Keratinocyte (primary cell): ENCODE results near the gene WDR1. TPM values are rescaled to one million over a fixed set of nuclear protein-coding genes. Genes with fewer than 3 reads are reported as not detected.

Experiments used
- DNase-seq: peaks from one replicate; pipeline ENCODE4 v3.0.0-alpha.2; 2011; ENCODE audit warnings: low read depth, missing footprints, low spot score
- FAIRE-seq: peaks from 2 replicates; lab custom pipeline; 2011; peaks lifted over from hg19 to GRCh38; lab: Jason Lieb, UNC
- H2AFZ ChIP-seq: 2 replicates; pipeline ENCODE4 v1.6.0; 2012; ENCODE audit warnings: low read length, control low read depth, inconsistent platforms; ENCODE audit not compliant: control insufficient read depth
- H3K27ac ChIP-seq: 2 replicates; pipeline ENCODE4 v1.5.1; 2011; ENCODE audit warnings: low read length; ENCODE audit not compliant: control insufficient read depth, insufficient read depth
- H3K27me3 ChIP-seq: 3 replicates; pipeline ENCODE4 v1.6.0; 2011; ENCODE audit warnings: low read length; ENCODE audit not compliant: control insufficient read depth, insufficient read depth; ENCODE audit errors: extremely low read depth
- H3K36me3 ChIP-seq, 2 experiments: 2 replicates in 1 of 2; 3 replicates in 1 of 2; pipeline ENCODE4 v1.5.1; 2011; ENCODE audit warnings: low read length in 2 of 2, mild to moderate bottlenecking in 1 of 2; ENCODE audit not compliant: control insufficient read depth in 2 of 2, insufficient read depth in 2 of 2; ENCODE audit errors: extremely low read depth in 1 of 2
- H3K4me1 ChIP-seq: 3 replicates; pipeline ENCODE4 v1.5.1; 2011; ENCODE audit warnings: low read length; ENCODE audit not compliant: control insufficient read depth, insufficient read depth; ENCODE audit errors: extremely low read depth
- H3K4me2 ChIP-seq: 3 replicates; pipeline ENCODE4 v1.6.0; 2011; ENCODE audit warnings: low read depth, low read length; ENCODE audit not compliant: control insufficient read depth, insufficient read depth; ENCODE audit errors: extremely low read depth
- H3K4me3 ChIP-seq, 3 experiments: fragments of 200-600 bp in 1 of 3; sonication (generic) in 1 of 3; 2 replicates in 2 of 3; 3 replicates in 1 of 3; pipeline ENCODE4 v1.5.1; 2011 to 2016; ENCODE audit warnings: low read length in 3 of 3, mild to moderate bottlenecking in 3 of 3, control low read depth in 2 of 3, inconsistent platforms in 1 of 3, low read depth in 1 of 3, mixed read lengths in 1 of 3, mixed run types in 1 of 3, moderate library complexity in 1 of 3; ENCODE audit not compliant: control insufficient read depth in 2 of 3, insufficient read depth in 2 of 3; ENCODE audit errors: extremely low read depth in 1 of 3
- H3K79me2 ChIP-seq: 2 replicates; pipeline ENCODE4 v1.6.0; 2012; ENCODE audit warnings: low read length; ENCODE audit not compliant: control insufficient read depth, insufficient read depth
- H3K9ac ChIP-seq: 3 replicates; pipeline ENCODE4 v1.6.0; 2011; ENCODE audit warnings: low read length; ENCODE audit not compliant: control insufficient read depth, insufficient read depth; ENCODE audit errors: extremely low read depth
- H3K9me1 ChIP-seq: 3 replicates; pipeline ENCODE4 v1.6.0; 2011; ENCODE audit warnings: low read length; ENCODE audit not compliant: control insufficient read depth, insufficient read depth; ENCODE audit errors: extremely low read depth
- H3K9me3 ChIP-seq: 2 replicates; pipeline ENCODE4 v1.5.1; 2012; ENCODE audit warnings: low read depth, low read length; ENCODE audit not compliant: control insufficient read depth
- H4K20me1 ChIP-seq: 3 replicates; pipeline ENCODE4 v1.6.0; 2011; ENCODE audit warnings: low read length; ENCODE audit not compliant: control insufficient read depth, insufficient read depth; ENCODE audit errors: extremely low read depth
- CTCF ChIP-seq, 3 experiments: IDR thresholded peaks in 1 of 3; conservative IDR thresholded peaks in 1 of 3; optimal IDR thresholded peaks in 1 of 3; 2 replicates in 2 of 3; 3 replicates in 1 of 3; pipeline versions ENCODE3 to v1.5.1; 2011; ENCODE audit warnings: low read length in 3 of 3, mild to moderate bottlenecking in 3 of 3, moderate library complexity in 2 of 3, control low read depth in 1 of 3, inconsistent platforms in 1 of 3; ENCODE audit not compliant: insufficient read depth in 2 of 3; ENCODE audit errors: extremely low read depth in 1 of 3
- EZH2 ChIP-seq: IDR thresholded peaks from one replicate; pipeline ENCODE4 v1.6.1; 2012; ENCODE audit warnings: inconsistent platforms, mild to moderate bottlenecking, low read length, moderate library complexity
- dilution Hi-C: fragments of 300-500 bp; cut with MboI; formaldehyde crosslinking; loops from one replicate; pipeline ENCODE4 v1.7.0; 2020; ENCODE audit warnings: low sequenced_read_pairs; ENCODE audit not compliant: extremely low pct_ligation_motif_present
- polyA plus RNA-seq, 5 experiments: library from polyadenylated mRNA; depleted of rRNA in 3 of 5; stranded (reverse) in 3 of 5; stranded (forward) in 1 of 5; unstranded in 1 of 5; fragments of >200 nt; gene quantifications; 1 replicate in 1 of 5; 2 replicates in 3 of 5; 3 replicates in 1 of 5; pipeline versions ENCODE4 v1.2.1 to v1.2.3, GENCODE V29; 2011 to 2012; ENCODE audit warnings: missing spikeins in 2 of 5, low read depth in 1 of 5, low replicate concordance in 1 of 5

The WDR1 gene
- polyA plus RNA-seq, 1 donor (not counting 4 experiments of a cell fraction or from before 2014, with no cell fraction given), result 423 TPM

- FAIRE-seq, result no peak
Observed at GRCh38 chr4:10161840-10162239, 45.2 kb upstream of the WDR1 start.

GRCh38 chr4:10161146-10161545 is 44.5 kb upstream of the WDR1 start:
- no peak for FAIRE-seq
- H3K27me3 ChIP-seq, result no peaks in the 10 kb centered on the region
- no peaks in the 10 kb centered on the region for H3K9me3 ChIP-seq
- no peak overlapping the region for H2AFZ ChIP-seq
- H3K36me3 ChIP-seq, result no peaks in the 10 kb centered on the region
- no peaks in the 10 kb centered on the region for H3K4me1 ChIP-seq
- H3K9me1 ChIP-seq, result no peaks in the 10 kb centered on the region
- H3K79me2 ChIP-seq, result no peaks in the 10 kb centered on the region
- no peak for DNase-seq
- TF ChIP-seq CTCF (optimal IDR thresholded peaks at IDR 0.05 in 1 of 3, IDR thresholded peaks at IDR 0.05 in 1 of 3, conservative IDR thresholded peaks at IDR 0.05 in 1 of 3; ENCODE audit: extremely low read depth in 1 of 3, insufficient read depth in 2 of 3, low read length in 3 of 3), result no peak
- TF ChIP-seq EZH2, result no peak
- no peak overlapping the region for H3K4me2 ChIP-seq
- dilution Hi-C loops, result no loop called here
- H3K9ac ChIP-seq, result no peak overlapping the region
- H3K4me3 ChIP-seq, result no peak overlapping the region
- no peak overlapping the region for H3K27ac ChIP-seq
- H4K20me1 ChIP-seq, result no peaks in the 10 kb centered on the region

More at GRCh38 chr4:10161840-10162239, 45.2 kb upstream of the WDR1 start:
- Histone ChIP-seq H3K9me3 (no peaks in the 10 kb centered on the region), H3K4me3 (no peak overlapping the region), H3K36me3 (no peaks in the 10 kb centered on the region), H3K27me3 (no peaks in the 10 kb centered on the region), H3K9me1 (no peaks in the 10 kb centered on the region), H3K9ac (no peak overlapping the region), H3K4me1 (no peaks in the 10 kb centered on the region), H3K79me2 (no peaks in the 10 kb centered on the region), H3K27ac (no peak overlapping the region), H3K4me2 (no peak overlapping the region), H2AFZ (no peak overlapping the region), H4K20me1 (no peaks in the 10 kb centered on the region)
- dilution Hi-C loops, result no loop called here
- TF ChIP-seq EZH2 (no peak), CTCF (optimal IDR thresholded peaks at IDR 0.05 in 1 of 3, IDR thresholded peaks at IDR 0.05 in 1 of 3, conservative IDR thresholded peaks at IDR 0.05 in 1 of 3; ENCODE audit: extremely low read depth in 1 of 3, insufficient read depth in 2 of 3, low read length in 3 of 3) (no peak)
- DNase-seq, result no peak
